Stimulated activated CD4-positive, alpha-beta T cell treated with anti-CD3 and anti-CD28 coated beads, Interleukin-15, amount 100 ng/mL, for 48 hours (primary cell): ENCODE data around the gene UPF1.

Experiments used
- DNase-seq, 2 donors: peaks; one replicate each; pipeline ENCODE4 v3.0.0-alpha.2; 2020; ENCODE audit warnings: low read depth in 2 of 2

Gene UPF1

DNA sequence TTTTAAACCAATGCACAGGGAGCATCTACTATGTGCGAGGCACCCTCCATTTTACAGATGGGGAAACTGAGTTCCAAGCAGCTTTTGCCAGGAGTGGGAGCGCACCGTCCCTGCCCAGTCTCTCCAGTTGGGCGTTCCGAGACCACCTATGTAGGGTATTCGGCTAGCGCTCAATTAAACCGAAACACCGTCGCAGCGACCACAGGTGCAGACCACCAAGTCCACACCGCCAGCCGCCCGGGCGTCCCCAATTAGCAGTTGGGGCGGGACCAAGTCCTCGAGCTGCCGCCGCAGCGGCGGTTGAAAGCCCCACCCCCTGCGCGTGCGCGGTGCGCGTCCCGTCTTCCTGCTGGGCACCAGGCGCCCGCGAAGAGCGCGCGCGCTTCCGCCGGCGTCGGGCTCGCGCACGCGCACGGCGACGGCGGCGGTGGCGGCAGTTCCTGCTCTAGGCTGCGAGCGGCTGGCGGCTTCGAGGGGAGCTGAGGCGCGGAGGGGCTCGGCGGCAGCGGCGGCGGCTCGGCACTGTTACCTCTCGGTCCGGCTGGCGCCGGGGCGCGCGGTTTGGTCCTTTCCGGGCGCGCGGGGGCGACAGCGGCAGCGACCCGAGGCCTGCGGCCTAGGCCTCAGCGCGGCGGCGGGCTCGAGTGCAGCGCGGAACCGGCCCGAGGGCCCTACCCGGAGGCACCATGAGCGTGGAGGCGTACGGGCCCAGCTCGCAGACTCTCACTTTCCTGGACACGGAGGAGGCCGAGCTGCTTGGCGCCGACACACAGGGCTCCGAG lies at the start of gene UPF1:
TSS of gene UPF1 (plus strand) at position 436 of the 782 bp plus-strand sequence. CDS start at position 687, 251 bp downstream.
- DNase-seq, result peak; percentile 91

DNA sequence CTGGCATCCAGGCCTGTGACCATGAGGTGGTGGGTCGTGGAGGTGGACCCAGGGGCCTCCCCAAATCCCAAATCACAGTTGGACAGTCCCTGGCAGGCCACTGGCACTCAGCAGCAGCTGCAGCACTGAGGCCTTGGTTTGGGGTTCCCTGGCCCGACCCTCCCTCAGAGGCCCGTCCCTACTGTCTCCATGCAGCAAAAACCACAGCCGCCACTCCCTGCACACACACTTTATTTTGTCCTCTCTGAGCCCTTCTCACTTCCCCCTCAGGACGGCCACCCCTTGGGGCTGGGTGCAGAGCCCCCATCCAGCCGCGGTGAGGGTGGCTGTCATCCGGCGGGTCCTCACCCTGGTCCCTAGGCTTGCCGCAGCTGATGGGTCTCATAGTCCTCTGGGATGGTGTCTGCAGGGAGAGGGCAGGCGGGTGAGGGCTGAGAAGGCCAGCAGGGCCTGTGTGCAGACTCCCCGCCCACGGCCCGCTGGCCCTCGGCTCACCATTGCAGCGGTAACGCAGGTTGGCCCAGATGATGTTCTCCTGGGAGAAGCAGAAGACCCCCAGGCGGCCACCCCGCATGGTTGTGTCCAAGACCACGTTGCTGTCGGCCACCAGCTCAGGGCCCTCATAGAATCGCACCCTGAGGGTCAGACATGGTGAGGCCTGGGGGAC lies 49.1 kb upstream of the UPF1 start:
- no peak for DNase-seq

DNA sequence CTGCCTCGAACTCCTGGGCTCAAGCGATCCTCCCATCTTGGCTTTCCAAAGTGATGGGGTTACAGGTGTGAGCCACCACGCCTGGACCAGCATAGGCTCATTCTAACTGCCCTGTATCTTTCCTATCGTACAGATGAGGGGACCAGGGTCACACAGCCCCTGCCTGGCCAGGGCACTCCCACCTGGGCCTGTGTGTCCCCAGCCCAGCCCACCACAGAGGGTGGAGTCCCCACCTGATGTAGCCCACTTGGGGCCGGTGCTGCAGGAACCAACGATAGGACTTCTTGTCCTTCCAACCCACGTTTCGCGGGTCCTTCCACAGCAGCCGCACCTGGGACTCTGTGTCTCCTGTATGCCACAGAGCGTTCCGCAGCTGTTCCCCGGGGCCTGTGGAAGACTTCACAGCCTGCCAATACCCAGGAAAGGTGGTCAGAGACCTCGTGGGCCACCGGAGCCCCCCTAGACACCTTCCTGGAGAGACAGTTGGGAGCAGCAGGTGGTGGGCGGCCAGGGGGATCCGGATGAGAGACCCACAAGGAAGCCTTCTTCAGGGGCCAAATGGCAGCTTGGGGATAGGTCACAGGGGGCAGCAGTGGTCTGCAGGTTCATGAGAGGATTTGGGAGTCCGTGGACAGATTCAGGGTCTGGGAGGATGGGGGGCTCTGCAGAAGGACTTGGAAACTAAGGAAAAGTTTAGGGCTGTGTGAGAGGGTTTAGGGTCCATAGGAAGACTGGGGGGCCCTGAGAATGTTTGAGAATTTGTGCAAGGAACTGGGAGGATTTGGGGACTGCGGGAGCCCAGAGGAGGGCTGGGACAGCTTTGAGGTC lies 47.6 kb upstream of the UPF1 start:
- no peak for DNase-seq

- DNase-seq, result no peak
These were observed 47.0 kb upstream of the UPF1 start for GRCh38 chr19:18784786-18785120.

GRCh38 chr19:18785179-18786124 lies 46.3 kb upstream of the UPF1 start:
- DNase-seq, result peak; percentile 71 to 76

DNA sequence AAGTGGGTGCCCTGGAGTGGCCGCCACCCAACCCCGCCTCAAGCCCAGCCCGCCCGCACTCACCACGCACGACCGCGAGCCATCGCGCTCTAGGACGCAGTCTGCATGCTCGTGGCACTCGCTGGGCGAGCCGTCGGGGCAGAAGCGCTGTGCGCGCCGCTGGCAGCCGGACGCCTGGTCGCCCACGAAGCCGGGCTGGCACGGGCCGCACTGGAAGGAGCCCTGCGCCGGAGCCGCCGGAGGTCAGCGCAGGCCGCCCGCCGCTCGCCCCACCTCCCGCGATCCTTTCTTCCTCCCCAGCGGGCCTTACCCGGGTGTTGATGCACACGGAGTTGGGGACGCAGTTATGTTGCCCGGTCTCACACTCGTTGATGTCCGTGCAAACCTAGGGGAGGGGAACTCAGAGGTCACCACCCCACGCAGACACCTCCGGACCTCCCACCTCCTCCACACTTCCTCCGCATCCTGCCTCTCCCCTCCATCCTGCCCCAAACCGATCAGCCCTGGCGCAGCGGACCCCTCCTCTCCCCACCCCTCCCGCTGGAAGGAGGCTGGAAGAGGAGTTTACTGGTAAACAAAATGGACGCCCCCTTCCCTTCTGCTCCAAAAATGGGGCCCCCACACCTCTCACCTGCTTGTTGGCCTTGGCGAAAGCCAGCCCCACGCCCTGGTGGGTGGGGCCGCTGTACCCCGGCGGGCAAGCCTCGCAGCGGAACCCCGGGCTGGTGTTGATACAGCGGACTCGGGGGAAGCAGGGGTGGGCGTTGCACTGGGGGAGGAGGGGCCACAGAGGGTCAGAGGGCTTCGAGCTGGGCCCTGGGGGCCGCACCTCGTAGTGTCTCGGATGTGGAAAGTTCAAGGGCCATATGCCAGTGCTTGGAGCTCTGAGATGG lies 43.0 kb upstream of the UPF1 start:
- DNase-seq, result no peak

GRCh38 chr19:18789422-18789869 lies 42.3 kb upstream of the UPF1 start:
- DNase-seq, result no peak

GRCh38 chr19:18789883-18790565 lies 41.7 kb upstream of the UPF1 start:
- DNase-seq, result peak in 1 of 2 donors; percentile 25

- DNase-seq, result no peak
These were observed 41.0 kb upstream of the UPF1 start, which contains the start of gene COMP for GRCh38 chr19:18790566-18791314. Gene COMP, minus strand, starts transcription at chr19:18791305. Its CDS starts 36 bp downstream, at chr19:18791269.

- no peak for DNase-seq
These were observed 40.5 kb upstream of the UPF1 start for GRCh38 chr19:18791315-18791678.

GRCh38 chr19:18792661-18793060 lies 39.1 kb upstream of the UPF1 start:
- DNase-seq, result no peak

GRCh38 chr19:18793144-18794028 lies 38.4 kb upstream of the UPF1 start:
- no peak for DNase-seq

DNA sequence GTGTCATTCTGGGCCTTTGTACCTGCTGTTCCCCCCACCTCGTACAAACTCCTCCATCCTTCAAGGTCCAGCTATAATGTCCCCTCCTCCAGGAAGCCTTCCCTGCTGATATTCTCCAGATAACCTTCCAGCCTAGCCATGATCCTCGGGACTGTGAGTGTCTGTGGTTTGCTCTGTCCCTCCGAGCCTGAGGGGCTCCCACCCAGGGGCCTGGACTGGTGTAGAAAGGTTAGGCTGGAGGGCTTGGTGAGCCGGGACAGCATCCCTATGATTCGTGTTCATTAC lies 37.8 kb upstream of the UPF1 start:
- DNase-seq, result no peak

GRCh38 chr19:18794692-18795091 lies 37.1 kb upstream of the UPF1 start:
- no peak for DNase-seq

GRCh38 chr19:18795540-18795939 lies 36.2 kb upstream of the UPF1 start:
- no peak for DNase-seq

GRCh38 chr19:18796239-18796638 lies 35.5 kb upstream of the UPF1 start:
- DNase-seq, result no peak

GRCh38 chr19:18798384-18799352 lies 33.1 kb upstream of the UPF1 start:
- no peak for DNase-seq
